GM18526 (cell line): ENCODE data around the gene MARVELD3.

ENCODE experiments used
- POLR2A ChIP-seq: IDR thresholded peaks from 3 replicates; pipeline ENCODE4 v1.6.1; 2011; ENCODE audit not compliant: insufficient read length; ENCODE audit errors: extremely low read depth

MARVELD3 gene

GRCh38 chr16:71626018-71626857 lies at the start of gene MARVELD3:
TSS of gene MARVELD3 (plus strand) at chr16:71626184. CDS start at chr16:71626230, 46 bp downstream.
- no peak for TF ChIP-seq POLR2A

GRCh38 chr16:71576971-71577370 lies 49.0 kb upstream of the MARVELD3 start, which contains the start of gene TAT:
TSS of gene TAT (minus strand) at chr16:71577092. CDS start at chr16:71576415, 677 bp downstream.
- no peak for TF ChIP-seq POLR2A

- TF ChIP-seq POLR2A = no peak
These were observed 41.3 kb upstream of the MARVELD3 start for GRCh38 chr16:71584543-71585317.

- TF ChIP-seq POLR2A = no peak
These were observed 40.7 kb upstream of the MARVELD3 start for GRCh38 chr16:71585318-71585703.

- TF ChIP-seq POLR2A = no peak
These were observed 35.4 kb upstream of the MARVELD3 start for GRCh38 chr16:71590584-71590983.

GRCh38 chr16:71591917-71592316 lies 34.1 kb upstream of the MARVELD3 start:
- no peak for TF ChIP-seq POLR2A

GRCh38 chr16:71593048-71593999 lies 32.7 kb upstream of the MARVELD3 start:
- TF ChIP-seq POLR2A = no peak

- no peak for TF ChIP-seq POLR2A
These were observed 31.9 kb upstream of the MARVELD3 start for GRCh38 chr16:71594000-71594646.

- TF ChIP-seq POLR2A = no peak
These were observed 25.2 kb upstream of the MARVELD3 start for GRCh38 chr16:71600822-71601221.

GRCh38 chr16:71609066-71609465 lies 16.9 kb upstream of the MARVELD3 start:
- TF ChIP-seq POLR2A = no peak

GRCh38 chr16:71610447-71610846 lies 15.5 kb upstream of the MARVELD3 start:
- no peak for TF ChIP-seq POLR2A

GRCh38 chr16:71610936-71611871 lies 14.8 kb upstream of the MARVELD3 start:
- no peak for TF ChIP-seq POLR2A

- TF ChIP-seq POLR2A = no peak
These were observed 7.6 kb upstream of the MARVELD3 start for GRCh38 chr16:71618429-71618828.
